GM19395 (cell line): ENCODE data around the gene MIPOL1.
"Not testable (repeated sequence)": the region's sequence is repeated elsewhere in the genome, so short reads cannot be mapped to it uniquely, and the experiment has no call there.

Experiments
- ATAC-seq: cut with Tn5 transposase; IDR thresholded peaks from one replicate; pipeline ENCODE4 v1.9.1; 2021; ENCODE audit warnings: mild to moderate bottlenecking, moderate library complexity; ENCODE audit not compliant: unreplicated experiment

The MIPOL1 gene

GRCh38 chr14:37376944-37377609 is 179.3 kb downstream of the MIPOL1 start:
- ATAC-seq = no peak

GRCh38 chr14:37384870-37385596 is 187.3 kb downstream of the MIPOL1 start:
- ATAC-seq = no peak

- ATAC-seq = not testable (repeated sequence)
Observed at GRCh38 chr14:37397157-37397940, 199.6 kb downstream of the MIPOL1 start.

GRCh38 chr14:37397941-37398215 is 200.1 kb downstream of the MIPOL1 start:
- ATAC-seq = no peak

GRCh38 chr14:37399517-37399916 is 201.8 kb downstream of the MIPOL1 start:
- no peak for ATAC-seq

DNA sequence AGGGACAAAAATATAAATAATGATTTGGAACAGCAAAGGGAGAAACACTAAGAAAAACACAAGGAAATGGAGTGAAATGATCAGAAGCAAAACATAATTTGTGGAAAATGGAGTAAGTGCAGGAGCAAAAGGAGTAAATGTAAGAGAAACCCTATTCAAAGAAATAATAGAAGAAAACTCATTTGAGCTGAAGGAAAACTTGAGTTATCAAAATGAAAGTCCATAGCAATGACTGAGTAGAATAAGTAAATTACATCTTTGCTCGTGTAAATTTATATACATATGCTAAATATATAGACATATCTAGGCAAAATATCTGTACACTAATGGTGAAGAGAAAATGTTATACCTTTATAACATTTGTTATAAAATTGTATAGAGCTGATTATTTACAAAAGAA is 203.4 kb downstream of the MIPOL1 start:
- no peak for ATAC-seq

DNA sequence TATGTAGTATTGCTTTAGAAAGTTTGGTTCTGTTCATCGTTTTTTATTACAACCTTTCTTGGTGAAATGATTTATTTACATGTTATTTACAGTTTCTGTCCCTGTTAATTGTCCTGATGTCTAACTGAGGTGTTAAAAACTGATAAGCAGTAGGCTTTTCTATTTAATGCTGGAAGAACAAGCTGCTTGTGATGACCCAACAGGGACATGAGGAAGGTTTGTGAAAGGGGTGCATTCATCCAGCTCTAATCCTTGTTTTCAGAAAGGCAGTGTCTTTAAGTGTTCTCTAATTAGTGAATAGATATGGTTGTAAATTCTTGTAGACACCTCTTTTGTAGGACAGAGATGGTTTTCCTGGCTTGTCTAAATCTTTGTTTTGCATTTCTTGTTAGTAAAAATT is 205.9 kb downstream of the MIPOL1 start:
- no peak for ATAC-seq

DNA sequence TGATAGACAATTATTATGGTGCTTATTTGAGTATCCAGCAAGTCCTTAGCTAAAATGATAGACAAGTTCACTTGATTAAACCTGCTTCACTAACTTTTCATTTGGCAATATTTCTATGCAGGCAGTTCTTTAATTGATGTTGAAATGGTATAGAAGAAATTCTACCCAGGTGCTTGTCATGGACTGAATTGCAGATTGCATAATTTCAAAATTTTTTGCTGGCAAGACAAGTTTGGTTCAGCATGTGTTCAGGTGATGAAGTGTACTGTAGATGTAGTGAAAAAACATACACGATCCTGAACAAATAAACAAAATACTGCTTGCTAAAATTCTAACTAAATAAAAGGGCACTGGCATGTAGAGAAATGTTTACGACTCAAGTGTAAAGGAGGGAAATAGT is 208.4 kb downstream of the MIPOL1 start:
- no peak for ATAC-seq

- ATAC-seq = no peak
Observed at GRCh38 chr14:37411079-37411735, 213.5 kb downstream of the MIPOL1 start.

DNA sequence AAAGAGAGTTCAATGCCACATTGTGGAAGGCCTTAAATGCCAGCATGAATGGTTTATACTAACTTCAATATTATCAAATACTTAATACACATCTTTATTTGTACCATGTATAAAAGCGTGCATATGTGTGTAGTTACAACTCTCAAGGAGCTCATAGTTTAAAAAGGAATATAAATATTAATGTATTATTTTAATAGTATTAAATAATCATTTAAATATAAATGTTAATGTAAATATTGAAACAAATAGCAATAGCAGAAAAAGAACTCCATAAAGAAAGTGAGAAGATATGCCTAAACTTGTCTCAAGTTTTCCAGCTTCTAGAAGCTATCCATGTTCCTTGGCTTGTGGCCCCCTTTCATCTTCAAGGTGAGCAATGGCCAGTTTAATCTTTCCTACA is 215.3 kb downstream of the MIPOL1 start:
- ATAC-seq = no peak

DNA sequence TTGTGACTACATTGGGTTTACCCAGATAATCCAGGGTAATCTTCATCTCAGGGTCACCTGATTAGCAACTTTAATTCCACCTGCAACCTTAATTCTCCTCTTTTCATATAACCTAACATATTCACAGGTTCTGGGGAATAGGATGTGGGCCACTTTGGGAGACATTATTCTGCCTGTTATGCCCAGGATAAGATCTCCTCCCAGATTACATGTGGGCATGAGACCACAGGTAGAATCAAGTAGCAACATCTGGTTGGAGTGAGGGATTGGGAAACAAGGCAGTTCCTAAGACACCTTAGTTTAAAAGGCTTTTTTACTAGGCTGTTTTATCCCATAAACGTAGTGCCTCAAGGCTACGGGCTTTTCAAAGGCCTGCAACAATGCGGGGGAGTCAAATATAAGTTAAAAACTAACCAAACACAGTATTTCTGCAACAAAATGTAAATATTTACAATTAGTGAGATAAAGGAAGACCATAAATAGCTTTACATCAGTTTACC is 215.8 kb downstream of the MIPOL1 start:
- ATAC-seq = no peak

DNA sequence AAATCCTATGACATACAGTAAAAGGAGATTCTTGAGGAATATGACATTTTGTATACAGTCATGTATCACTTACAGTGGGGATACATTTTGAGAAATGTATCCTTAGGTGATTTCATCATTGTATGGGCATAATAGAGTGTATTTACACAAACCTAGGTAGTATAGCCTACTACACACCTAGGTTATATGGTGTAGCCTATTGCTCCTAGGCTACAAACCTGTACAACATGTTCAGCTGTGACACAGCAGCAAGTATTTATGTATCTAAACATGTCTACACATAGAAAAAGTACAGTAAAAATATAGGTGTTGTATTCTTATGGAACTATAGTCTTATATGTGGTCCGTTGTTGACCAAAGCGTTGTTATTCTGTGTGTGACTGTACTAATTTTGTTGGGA is 218.5 kb downstream of the MIPOL1 start:
- no peak for ATAC-seq

DNA sequence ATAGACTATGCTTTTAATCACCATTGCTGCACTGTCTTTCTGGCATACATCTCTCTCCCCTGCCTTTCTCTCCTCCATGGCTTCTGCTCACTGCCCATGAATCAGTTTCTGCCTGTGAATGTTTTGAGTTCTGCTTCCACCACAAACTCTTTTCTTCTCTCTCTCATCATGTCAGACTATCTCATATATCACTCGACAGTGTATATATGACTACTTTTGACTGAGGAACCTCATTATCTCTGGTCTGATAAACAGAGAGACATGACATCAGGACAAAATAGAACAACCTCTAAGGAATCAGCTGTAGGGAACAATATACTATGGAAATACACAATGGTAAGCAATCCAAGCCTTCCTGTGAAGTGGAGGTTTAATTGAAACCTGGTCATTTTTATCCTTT is 219.4 kb downstream of the MIPOL1 start:
- ATAC-seq = no peak

- no peak for ATAC-seq
Observed at GRCh38 chr14:37417833-37418232, 220.1 kb downstream of the MIPOL1 start.

DNA sequence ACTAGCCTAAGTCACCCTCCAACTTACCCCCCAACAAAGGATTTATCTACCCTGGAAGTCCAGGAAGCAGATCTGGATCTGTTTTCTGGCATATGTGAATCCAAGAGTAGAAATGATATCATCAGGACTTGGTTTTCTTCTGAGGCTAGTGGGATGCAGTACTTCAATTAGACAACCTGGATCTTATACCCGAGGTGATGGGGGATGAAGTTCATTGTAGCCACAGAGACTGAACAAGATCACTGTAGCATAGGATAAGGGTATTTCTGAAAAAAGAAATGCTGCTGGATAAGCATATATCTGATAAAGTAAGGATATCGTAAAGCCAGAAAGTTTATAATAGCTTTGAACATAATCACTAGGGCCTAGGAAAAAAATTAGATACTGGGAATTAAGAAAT is 222.9 kb downstream of the MIPOL1 start:
- ATAC-seq = no peak

GRCh38 chr14:37422319-37422718 is 224.6 kb downstream of the MIPOL1 start:
- no peak for ATAC-seq

GRCh38 chr14:37422748-37423147 is 225.0 kb downstream of the MIPOL1 start:
- no peak for ATAC-seq

DNA sequence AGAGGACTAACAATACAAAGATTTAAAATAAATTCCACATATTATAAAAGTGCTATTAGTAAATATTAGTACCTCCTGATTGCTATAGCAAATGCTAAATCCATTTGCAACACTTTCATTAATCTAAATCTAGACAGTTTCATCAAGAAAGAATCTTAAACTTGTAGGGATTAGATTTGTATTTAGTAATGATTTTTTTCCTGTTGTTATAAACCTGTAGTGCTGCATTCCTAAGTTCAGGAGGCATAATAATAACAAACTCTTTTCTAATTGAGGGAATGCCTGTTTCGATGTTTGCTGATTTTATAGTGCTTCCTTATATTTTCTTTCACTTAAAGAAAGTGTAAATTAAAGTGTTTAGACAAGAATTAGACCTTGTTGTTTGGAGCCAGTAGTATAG is 231.2 kb downstream of the MIPOL1 start:
- no peak for ATAC-seq

DNA sequence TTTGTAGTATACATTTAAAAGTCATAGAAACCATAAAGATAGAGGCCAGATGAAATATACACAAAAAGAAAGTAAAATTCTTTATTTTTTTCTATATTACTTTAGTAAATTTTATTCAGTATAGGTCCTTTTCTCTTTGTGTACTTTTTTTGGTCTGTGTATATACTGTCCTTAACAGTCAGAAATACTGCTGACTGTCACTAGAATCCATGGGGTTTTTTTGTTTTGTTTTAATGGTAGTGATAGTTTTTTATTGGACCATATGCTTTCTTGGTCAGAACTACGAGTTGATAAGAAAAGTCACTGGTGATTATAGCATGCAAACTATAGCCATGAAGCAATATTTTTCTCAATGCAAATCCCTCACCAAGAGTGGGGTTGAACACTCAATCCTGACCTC is 231.9 kb downstream of the MIPOL1 start:
- no peak for ATAC-seq

- ATAC-seq = no peak
Observed at GRCh38 chr14:37434867-37435266, 237.1 kb downstream of the MIPOL1 start.

GRCh38 chr14:37436519-37436918 is 238.8 kb downstream of the MIPOL1 start:
- no peak for ATAC-seq
